PFSK-1 (cell line): Measurements from ENCODE around the gene GP5.

Experiments used
- POLR2AphosphoS5 ChIP-seq: IDR thresholded peaks from 2 replicates; pipeline ENCODE4 v1.6.1; 2012; ENCODE audit warnings: low read depth, mild to moderate bottlenecking, control low read depth, low read length, moderate library complexity
- SIN3A ChIP-seq: IDR thresholded peaks from 2 replicates; pipeline ENCODE4 v1.6.1; 2012; ENCODE audit warnings: mild to moderate bottlenecking, low read length, moderate library complexity, borderline replicate concordance; ENCODE audit not compliant: insufficient read depth
- TAF1 ChIP-seq: IDR thresholded peaks from 2 replicates; pipeline ENCODE4 v1.6.1; 2012; ENCODE audit warnings: low read length, control low read depth, borderline replicate concordance; ENCODE audit not compliant: insufficient read depth

GRCh38 chr3:194392576-194392975 is 6.5 kb downstream of the GP5 start:
- TF ChIP-seq TAF1 (no peak), POLR2AphosphoS5 (no peak), SIN3A (no peak)
